DOHH2 (cell line): ENCODE measurements around the gene CD2BP2.
"Not testable (repeated sequence)": the region's sequence is repeated elsewhere in the genome, so short reads cannot be mapped to it uniquely, and the experiment has no call there.

ENCODE experiments used
- H3F3A ChIP-seq: fragments of 200-600 bp; sonication (generic), shearing (Covaris generic); 2 replicates; pipeline ENCODE4 v1.6.0; 2016; ENCODE audit warnings: antibody characterized with exemption, mild to moderate bottlenecking; ENCODE audit not compliant: control insufficient read depth, insufficient read depth
- H3K27ac ChIP-seq: fragments of 200-600 bp; sonication (generic); 2 replicates; pipeline ENCODE4 v1.5.1; 2014; ENCODE audit warnings: low read depth, mild to moderate bottlenecking, low read length, moderate library complexity
- H3K27me3 ChIP-seq: fragments of 200-600 bp; sonication (generic); 2 replicates; pipeline ENCODE4 v1.6.1; 2014; ENCODE audit warnings: mild to moderate bottlenecking, low read length, mixed read lengths; ENCODE audit not compliant: control insufficient read depth
- H3K36me3 ChIP-seq: fragments of 200-600 bp; sonication (generic); 2 replicates; pipeline ENCODE4 v1.6.1; 2014; ENCODE audit warnings: mild to moderate bottlenecking, low read length, moderate library complexity, mixed read lengths; ENCODE audit not compliant: control insufficient read depth
- H3K4me1 ChIP-seq: fragments of 200-600 bp; sonication (generic); 2 replicates; pipeline ENCODE4 v1.6.1; 2014; ENCODE audit warnings: mild to moderate bottlenecking, low read length, mixed read lengths; ENCODE audit not compliant: control insufficient read depth
- H3K4me2 ChIP-seq: fragments of 200-600 bp; sonication (generic); 2 replicates; pipeline ENCODE4 v1.6.0; 2014; ENCODE audit warnings: mild to moderate bottlenecking, low read length, moderate library complexity
- H3K4me3 ChIP-seq: fragments of 200-600 bp; sonication (generic); 2 replicates; pipeline ENCODE4 v1.5.1; 2014; ENCODE audit warnings: mild to moderate bottlenecking, low read length, mixed read lengths
- H3K79me2 ChIP-seq: fragments of 200-600 bp; sonication (generic); 2 replicates; pipeline ENCODE4 v1.6.1; 2014; ENCODE audit warnings: mild to moderate bottlenecking, low read length, mixed read lengths; ENCODE audit not compliant: control insufficient read depth
- H3K9me2 ChIP-seq: fragments of 200-600 bp; sonication (generic); replicated peaks from 2 replicates; pipeline ENCODE4 v1.6.1; 2014; ENCODE audit warnings: mild to moderate bottlenecking, low read length, mixed read lengths; ENCODE audit not compliant: control insufficient read depth
- H3K9me3 ChIP-seq: fragments of 200-600 bp; sonication (generic); 2 replicates; pipeline ENCODE4 v1.6.1; 2014; ENCODE audit warnings: antibody characterized with exemption, low read length, mixed read lengths; ENCODE audit not compliant: control insufficient read depth, insufficient read depth
- H4K20me1 ChIP-seq: fragments of 200-600 bp; sonication (generic); 2 replicates; pipeline ENCODE4 v1.6.0; 2014; ENCODE audit warnings: low read depth, mild to moderate bottlenecking, antibody characterized with exemption, low read length, moderate library complexity; ENCODE audit not compliant: control insufficient read depth, insufficient read depth
- EZH2phosphoT487 ChIP-seq: fragments of 200-600 bp; sonication (generic); IDR thresholded peaks from 2 replicates; pipeline ENCODE4 v1.6.1; 2017; ENCODE audit warnings: borderline replicate concordance, mild to moderate bottlenecking, antibody characterized with exemption, low read length, moderate library complexity, mixed read lengths
- TF ChIP-seq, protein P1 (sequence below): fragments of 200-600 bp; sonication (generic); IDR thresholded peaks from one replicate; pipeline ENCODE4 v1.5.1; 2014; ENCODE audit warnings: antibody characterized with exemption, mild to moderate bottlenecking, low read depth, low read length; ENCODE audit not compliant: poor library complexity, severe bottlenecking

CD2BP2 gene

DNA sequence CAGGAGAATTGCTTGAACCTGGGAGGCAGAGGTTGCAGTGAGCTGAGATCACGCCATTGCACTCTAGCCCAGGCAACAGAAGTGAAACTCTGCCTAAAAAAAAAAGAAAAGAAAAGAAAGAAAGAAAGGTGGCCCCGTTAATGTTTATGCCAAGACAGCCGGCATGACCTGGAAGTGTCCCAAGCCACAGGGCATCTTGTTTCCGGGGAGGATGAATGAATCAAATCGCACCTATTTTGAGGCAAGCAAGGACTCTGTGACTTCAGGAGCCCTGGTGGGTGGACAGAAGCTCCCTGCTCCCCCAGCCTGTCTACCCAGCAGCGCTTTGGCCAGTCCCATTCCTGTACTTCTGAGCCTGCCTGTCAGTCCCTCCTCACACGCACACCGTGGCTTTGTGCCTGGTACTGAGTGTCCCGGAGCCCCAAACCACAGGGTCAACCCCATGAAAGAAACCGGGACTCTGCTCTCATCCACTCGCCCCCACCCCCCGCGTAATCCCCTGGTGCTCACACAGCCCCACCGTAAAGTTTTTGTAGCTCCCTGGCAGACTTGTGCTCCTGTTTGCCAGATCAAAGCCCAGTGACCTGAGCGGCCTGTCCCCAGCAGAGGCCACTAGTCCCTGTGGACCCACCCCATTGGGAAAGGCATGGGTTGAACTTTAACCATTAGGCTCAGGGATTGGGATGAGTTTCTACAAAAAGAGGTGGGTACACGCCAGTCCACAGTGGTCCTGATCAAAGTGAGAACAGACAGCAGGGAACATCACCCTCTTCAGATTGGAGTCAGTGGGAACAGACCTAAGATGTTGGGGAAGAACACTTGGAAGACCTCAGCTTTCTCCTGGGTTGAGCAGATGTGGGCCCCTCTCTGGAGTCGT lies 19.3 kb downstream of the CD2BP2 start:
- Histone ChIP-seq H4K20me1 (no peaks in the 10 kb centered on the region), H3K4me2 (peak overlapping the region; percentile 70), H3K9me3 (no peaks in the 10 kb centered on the region), H3K79me2 (peaks cover 46% of the 10 kb centered on the region), H3K36me3 (peaks cover 2% of the 10 kb centered on the region), H3K9me2 (no peaks in the 10 kb centered on the region), H3K4me3 (peak overlapping the region; percentile 78), H3K4me1 (peaks cover 21% of the 10 kb centered on the region), H3K27me3 (no peaks in the 10 kb centered on the region), H3K27ac (peak overlapping the region; percentile 71), H3F3A (peaks cover under 1% of the 10 kb centered on the region)
- TF ChIP-seq, protein P1, sequence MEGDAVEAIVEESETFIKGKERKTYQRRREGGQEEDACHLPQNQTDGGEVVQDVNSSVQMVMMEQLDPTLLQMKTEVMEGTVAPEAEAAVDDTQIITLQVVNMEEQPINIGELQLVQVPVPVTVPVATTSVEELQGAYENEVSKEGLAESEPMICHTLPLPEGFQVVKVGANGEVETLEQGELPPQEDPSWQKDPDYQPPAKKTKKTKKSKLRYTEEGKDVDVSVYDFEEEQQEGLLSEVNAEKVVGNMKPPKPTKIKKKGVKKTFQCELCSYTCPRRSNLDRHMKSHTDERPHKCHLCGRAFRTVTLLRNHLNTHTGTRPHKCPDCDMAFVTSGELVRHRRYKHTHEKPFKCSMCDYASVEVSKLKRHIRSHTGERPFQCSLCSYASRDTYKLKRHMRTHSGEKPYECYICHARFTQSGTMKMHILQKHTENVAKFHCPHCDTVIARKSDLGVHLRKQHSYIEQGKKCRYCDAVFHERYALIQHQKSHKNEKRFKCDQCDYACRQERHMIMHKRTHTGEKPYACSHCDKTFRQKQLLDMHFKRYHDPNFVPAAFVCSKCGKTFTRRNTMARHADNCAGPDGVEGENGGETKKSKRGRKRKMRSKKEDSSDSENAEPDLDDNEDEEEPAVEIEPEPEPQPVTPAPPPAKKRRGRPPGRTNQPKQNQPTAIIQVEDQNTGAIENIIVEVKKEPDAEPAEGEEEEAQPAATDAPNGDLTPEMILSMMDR, result no peak
- no peak for TF ChIP-seq EZH2phosphoT487

DNA sequence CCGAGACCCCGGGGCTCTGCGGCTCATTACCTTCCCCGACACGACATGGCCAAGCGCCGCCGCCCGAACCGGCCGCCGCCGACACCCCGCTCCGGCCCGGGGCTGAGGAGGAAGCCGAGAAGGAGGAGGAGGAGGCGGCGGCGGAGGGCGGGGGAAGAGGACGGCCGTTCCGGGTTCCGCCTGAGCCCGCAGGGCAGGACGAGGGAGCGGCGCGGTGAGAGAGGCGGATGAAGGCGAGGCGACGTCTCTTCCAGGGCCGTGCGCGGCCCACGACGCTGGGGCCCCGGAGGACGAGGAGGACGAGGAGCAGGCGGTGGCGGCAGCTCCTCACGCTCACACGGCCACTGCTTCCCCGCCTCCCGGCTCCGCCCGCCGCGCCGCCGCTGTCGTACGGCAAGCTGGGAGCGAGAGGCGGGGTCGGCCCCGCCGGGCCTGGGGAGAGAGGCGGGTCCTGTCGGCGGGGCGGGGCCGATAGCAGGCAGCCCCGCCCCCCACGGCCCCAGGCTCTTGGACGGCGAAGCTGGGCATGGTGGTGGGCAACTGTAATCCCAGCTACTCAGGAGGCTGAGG lies 20.0 kb downstream of the CD2BP2 start:
- Histone ChIP-seq H3K4me1 (peaks cover 25% of the 10 kb centered on the region), H3K4me3 (peak overlapping the region; percentile 78), H3K79me2 (peaks cover 50% of the 10 kb centered on the region), H3K27ac (peak overlapping the region; percentile 71), H3K4me2 (peak overlapping the region; percentile 70)
- not testable (repeated sequence) for H3K9me2 ChIP-seq, H3F3A ChIP-seq, H4K20me1 ChIP-seq, H3K9me3 ChIP-seq, H3K27me3 ChIP-seq, H3K36me3 ChIP-seq

DNA sequence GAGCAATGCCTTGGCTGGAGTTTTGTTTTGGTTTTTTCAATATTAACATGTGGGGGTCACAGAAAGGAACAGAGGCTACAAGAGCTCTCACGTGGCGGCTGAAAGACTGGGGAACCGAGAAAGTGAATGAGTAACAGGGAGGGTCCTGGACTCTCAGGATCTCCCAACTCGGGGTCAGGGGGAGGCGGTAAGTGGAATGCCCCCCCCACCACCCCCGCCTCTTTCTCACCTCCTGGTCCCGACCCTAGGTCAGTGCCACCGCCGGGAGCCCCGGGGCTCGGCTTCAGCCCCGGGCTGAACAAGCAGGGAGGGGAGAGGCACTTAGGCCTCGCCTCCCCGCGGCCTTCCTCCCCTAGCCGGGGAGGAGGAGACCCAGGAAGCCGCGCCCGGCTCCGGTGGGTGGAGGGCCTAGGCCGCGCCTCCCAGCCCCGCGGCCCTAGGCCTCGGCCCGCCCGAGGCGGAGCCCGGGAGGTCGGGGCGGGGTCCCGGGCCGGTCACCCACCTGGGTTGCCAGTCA lies 20.6 kb downstream of the CD2BP2 start:
- not testable (repeated sequence) for H4K20me1 ChIP-seq, H3F3A ChIP-seq, H3K9me3 ChIP-seq, H3K9me2 ChIP-seq, H3K36me3 ChIP-seq, H3K27me3 ChIP-seq
- H3K27ac ChIP-seq, result peak overlapping the region; percentile 71
- peak overlapping the region; percentile 78 for H3K4me3 ChIP-seq
- H3K79me2 ChIP-seq, result peaks cover 56% of the 10 kb centered on the region
- H3K4me2 ChIP-seq, result peak overlapping the region; percentile 49
- peaks cover 30% of the 10 kb centered on the region for H3K4me1 ChIP-seq

DNA sequence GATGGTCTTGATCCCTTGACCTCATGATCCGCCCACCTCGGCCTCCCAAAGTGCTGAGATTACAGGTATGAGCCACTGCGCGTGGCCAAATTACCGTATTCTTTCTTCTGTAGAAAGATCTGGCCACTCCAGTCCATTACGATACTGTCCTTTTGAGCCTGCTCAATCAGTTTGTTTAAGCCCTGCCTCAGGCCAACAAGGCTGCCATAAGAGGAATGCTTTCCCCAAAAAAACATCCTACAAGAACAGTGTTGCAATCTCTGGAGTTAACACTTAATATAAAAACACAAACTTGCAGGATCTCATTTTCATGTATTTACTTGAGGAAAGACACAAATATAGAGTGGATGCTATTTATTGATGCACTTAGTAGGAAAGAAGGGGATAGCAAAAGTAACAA lies 30.9 kb downstream of the CD2BP2 start:
- H4K20me1 ChIP-seq, H3F3A ChIP-seq, H3K27me3 ChIP-seq, H3K9me2 ChIP-seq, H3K9me3 ChIP-seq, H3K36me3 ChIP-seq: not testable (repeated sequence)
- H3K27ac ChIP-seq, result peak overlapping the region; percentile 97
- peaks cover 80% of the 10 kb centered on the region for H3K79me2 ChIP-seq
- H3K4me2 ChIP-seq, result peak overlapping the region; percentile 70
- H3K4me1 ChIP-seq, result peaks cover 81% of the 10 kb centered on the region
- H3K4me3 ChIP-seq, result peak overlapping the region; percentile 51; the same call in 1 of the 2 replicates

DNA sequence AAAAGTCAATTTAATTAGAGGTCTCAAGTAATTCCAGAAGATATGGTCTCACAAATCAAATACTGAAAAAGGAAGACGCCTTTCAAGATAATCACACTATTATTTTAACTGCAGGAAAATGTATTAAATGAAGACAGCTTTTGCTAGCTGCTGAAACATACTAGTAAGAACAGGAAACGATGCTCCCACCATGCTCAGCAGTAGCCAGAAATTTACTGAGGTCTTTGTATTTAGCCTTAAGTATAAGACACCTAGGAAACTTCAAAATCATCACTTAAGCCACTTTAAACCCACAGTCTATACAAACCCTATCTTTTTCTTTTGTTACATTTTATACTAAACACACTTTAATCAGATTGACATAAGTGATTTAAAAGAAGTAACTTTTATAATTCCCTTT lies 36.5 kb downstream of the CD2BP2 start:
- H3K9me3 ChIP-seq, H3K27me3 ChIP-seq: not testable (repeated sequence)

DNA sequence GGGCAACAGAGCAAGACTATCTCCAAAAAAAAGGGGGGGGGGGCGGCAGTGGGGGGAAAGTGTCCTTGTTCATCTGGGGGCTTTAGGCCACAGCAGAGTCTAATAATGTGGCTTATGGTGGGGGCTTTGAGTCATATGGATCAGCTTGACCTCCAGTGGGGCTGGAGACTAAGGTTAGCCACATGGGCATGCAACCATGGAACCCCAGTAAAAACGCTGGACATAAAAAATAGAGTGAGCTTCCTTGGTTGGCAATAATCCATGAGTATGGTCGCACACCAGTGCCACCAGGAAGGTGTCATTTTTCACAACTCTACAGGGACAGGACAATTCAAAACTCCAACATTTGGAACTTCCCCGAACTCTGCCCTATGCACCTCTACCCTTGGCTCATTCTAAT lies 44.2 kb downstream of the CD2BP2 start:
- Histone ChIP-seq H3K27ac (0 out of 2 replicates have a peak overlapping the region, but pooled peaks have one; percentile 30), H3K4me1 (peaks cover 37% of the 10 kb centered on the region), H3K79me2 (peaks cover 73% of the 10 kb centered on the region), H3K4me2 (peak overlapping the region; percentile 26; the same call in 1 of the 2 replicates)
- H3K9me2 ChIP-seq, H3K9me3 ChIP-seq, H4K20me1 ChIP-seq, H3K4me3 ChIP-seq, H3K36me3 ChIP-seq, H3K27me3 ChIP-seq, H3F3A ChIP-seq: not testable (repeated sequence)

More for the DNA sequence above, 36.5 kb downstream of the CD2BP2 start:
- not testable (repeated sequence) for H3K27ac ChIP-seq, H3F3A ChIP-seq, H4K20me1 ChIP-seq, H3K4me3 ChIP-seq, H3K36me3 ChIP-seq, H3K4me2 ChIP-seq, H3K9me2 ChIP-seq
- Histone ChIP-seq H3K79me2 (peaks cover 94% of the 10 kb centered on the region), H3K4me1 (peaks cover 43% of the 10 kb centered on the region)

DNA sequence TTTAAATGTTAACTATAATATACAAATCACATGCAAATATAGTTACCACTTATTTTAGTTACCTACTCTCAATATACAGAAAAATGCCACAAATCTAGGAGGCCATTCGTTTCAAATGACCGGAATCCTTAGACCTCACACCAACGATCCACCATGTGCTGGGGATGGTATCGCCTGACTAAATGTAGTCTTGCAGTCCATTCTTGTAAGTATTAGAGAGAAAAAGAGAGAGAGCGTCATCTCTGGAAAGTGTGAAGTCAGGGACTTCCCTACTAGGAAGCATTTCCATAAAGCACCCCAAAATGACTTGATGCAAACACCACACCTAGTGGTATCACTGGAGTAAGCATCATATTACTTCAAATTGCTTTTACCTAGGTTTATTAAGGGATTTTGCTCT lies 45.9 kb downstream of the CD2BP2 start:
- not testable (repeated sequence) for H3K9me3 ChIP-seq, H3K9me2 ChIP-seq, H4K20me1 ChIP-seq, H3K36me3 ChIP-seq, H3F3A ChIP-seq, H3K27me3 ChIP-seq
- Histone ChIP-seq H3K4me1 (peaks cover 37% of the 10 kb centered on the region), H3K4me3 (peak overlapping the region; percentile 48), H3K79me2 (peaks cover 57% of the 10 kb centered on the region), H3K27ac (peak overlapping the region; percentile 55), H3K4me2 (peak overlapping the region; percentile 67)
